GM12874 (cell line): Measurements from ENCODE around the gene CTNND2.

Experiments
- CTCF ChIP-seq: IDR thresholded peaks from 2 replicates; pipeline ENCODE4 v1.5.1; 2011; ENCODE audit warnings: low read depth, mild to moderate bottlenecking, control low read depth, low read length, moderate library complexity; ENCODE audit not compliant: insufficient read depth

Gene CTNND2

GRCh38 chr5:11737010-11737409 lies 167.2 kb downstream of the CTNND2 start:
- TF ChIP-seq CTCF = no peak

GRCh38 chr5:11734369-11734768 lies 169.9 kb downstream of the CTNND2 start:
- no peak for TF ChIP-seq CTCF

GRCh38 chr5:11733840-11734192 lies 170.4 kb downstream of the CTNND2 start:
- no peak for TF ChIP-seq CTCF

- TF ChIP-seq CTCF = no peak
Measured at GRCh38 chr5:11733185-11733839, 170.9 kb downstream of the CTNND2 start.

- TF ChIP-seq CTCF = no peak
Measured at GRCh38 chr5:11724940-11725339, 179.3 kb downstream of the CTNND2 start.

- TF ChIP-seq CTCF = peak; percentile 46; the same call in 1 of the 2 replicates
Measured at GRCh38 chr5:11719888-11720481, 184.3 kb downstream of the CTNND2 start.

- TF ChIP-seq CTCF = no peak
Measured at GRCh38 chr5:11715461-11716196, 188.6 kb downstream of the CTNND2 start.
